GM19351 (cell line): ENCODE measurements around the gene GIMAP8.

Source experiments
- ATAC-seq: cut with Tn5 transposase; IDR thresholded peaks from one replicate; pipeline ENCODE4 v1.9.1; 2021; ENCODE audit warnings: mild to moderate bottlenecking, moderate library complexity; ENCODE audit not compliant: unreplicated experiment

GIMAP8 gene

GRCh38 chr7:150450491-150451001 lies at the start of gene GIMAP8:
Gene GIMAP8 (plus strand): TSS chr7:150450630. CDS start chr7:150466699, 16,069 bp downstream.
- peak; percentile 42 for ATAC-seq

DNA sequence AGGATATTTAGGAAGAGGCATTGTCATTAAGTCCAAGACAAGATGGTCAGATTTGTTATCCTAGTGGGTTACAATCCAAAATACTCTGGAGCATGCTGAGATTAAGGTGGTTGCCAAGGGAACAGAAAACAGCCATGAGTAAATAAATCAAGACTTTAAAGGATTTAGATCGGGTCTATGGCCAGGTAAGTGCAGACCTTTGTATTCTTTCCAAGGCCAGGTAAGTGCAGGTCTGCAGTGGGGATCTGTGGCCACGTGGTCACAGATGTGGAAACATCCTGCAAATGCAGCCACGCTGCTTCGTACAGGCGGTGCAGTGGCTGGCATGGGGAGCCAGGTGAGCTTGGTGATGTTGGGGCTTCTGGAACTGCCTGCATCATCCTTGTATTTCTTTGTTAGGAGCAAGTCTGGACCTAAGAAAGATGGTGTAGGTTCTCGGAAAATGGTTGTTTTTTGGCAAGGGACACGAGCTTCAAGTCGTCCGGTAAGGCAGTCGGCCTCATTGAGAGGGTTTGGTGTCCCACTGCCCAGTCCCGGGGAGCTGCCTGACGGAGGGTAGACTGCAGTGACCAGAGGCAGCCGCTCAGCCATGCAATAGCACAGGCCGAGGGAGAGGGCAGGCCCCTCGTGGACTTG lies 49.5 kb upstream of the GIMAP8 start:
- no peak for ATAC-seq

DNA sequence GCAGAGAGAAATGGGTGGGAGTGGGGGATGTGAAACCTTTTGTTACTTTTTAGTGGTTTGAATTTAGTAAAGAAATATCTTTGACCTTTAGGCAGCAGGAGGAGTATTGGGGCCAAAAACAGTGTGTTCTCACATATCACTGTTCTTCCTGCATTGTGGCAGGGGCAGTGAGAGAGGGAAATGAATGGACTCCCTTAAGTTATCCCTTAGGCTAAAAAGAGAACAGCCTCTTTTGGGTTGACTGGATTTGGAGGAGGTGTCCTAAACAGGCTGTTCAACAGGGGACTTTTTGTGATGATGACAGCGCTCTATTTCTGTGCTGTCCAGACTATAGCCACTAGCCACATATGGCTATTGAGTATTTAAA lies 49.0 kb upstream of the GIMAP8 start:
- peak; percentile 29 for ATAC-seq

DNA sequence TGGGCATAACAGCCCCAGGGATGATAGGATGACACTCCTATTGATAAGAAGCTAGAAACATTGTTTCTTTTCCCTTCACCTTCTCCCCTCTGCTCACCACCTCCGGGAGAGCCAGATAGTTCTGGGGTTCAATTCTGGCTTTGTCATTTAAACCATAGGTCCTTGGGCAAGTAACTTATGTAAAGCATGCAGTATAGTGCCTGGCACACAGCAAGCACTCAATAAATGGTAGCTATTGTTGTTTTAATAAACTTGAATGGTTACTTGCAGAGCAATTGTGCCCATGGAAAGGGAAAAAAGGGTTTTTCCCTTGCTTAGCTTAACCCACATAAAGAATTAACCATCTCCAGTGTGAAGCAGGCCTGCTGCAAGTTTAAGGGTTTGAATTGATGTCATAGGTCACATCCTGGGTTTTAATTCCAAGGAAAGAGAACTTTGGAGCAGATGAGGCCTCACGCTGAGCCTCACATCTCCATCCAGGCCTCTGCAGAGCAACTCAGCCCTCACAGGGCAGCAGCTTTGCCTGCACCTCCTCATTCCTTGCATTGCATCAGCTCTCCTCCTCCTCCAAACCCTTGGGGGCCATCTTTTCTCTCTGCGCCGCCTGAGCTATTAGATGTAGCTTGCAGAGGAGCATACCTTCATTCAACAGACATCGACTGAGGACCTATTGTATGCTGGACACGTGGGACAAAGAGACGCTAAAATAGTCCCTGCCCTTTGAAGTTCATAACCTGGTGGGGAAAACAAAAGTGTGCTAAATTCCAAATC lies 48.4 kb upstream of the GIMAP8 start:
- ATAC-seq, result no peak

DNA sequence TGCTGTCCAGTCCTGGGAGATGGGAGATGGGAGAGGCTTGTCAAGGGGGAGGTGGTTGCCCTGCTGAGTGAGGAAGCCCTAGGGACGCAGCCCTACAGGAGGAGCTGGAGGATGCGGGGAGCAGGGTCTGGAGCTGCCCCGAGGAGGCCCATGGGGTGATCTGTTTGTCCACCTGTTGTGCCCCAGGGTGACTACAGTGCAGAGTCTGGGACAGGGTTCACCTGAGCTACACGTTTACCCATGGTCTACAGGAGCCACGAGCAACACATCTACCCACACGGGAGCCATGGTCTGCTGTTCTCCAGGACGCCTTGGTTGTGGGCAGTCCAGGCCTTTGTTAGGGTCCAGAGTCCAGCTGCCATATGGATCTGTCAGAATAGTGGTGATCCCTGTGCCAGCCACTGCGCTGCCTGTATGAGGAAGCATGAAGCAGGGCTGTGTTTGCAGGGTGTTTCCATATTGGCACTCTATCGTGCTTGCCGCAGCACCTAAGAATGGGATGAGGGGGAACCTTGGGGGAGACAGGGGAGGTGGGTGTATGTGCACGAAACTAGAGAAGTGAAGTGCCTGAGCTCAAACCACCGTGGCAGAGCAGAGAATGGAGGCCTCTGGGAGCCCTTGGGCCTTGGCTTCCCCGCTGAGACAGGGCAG lies 47.6 kb upstream of the GIMAP8 start:
- ATAC-seq, result no peak

- no peak for ATAC-seq
These were observed 46.9 kb upstream of the GIMAP8 start for GRCh38 chr7:150403376-150404171.

DNA sequence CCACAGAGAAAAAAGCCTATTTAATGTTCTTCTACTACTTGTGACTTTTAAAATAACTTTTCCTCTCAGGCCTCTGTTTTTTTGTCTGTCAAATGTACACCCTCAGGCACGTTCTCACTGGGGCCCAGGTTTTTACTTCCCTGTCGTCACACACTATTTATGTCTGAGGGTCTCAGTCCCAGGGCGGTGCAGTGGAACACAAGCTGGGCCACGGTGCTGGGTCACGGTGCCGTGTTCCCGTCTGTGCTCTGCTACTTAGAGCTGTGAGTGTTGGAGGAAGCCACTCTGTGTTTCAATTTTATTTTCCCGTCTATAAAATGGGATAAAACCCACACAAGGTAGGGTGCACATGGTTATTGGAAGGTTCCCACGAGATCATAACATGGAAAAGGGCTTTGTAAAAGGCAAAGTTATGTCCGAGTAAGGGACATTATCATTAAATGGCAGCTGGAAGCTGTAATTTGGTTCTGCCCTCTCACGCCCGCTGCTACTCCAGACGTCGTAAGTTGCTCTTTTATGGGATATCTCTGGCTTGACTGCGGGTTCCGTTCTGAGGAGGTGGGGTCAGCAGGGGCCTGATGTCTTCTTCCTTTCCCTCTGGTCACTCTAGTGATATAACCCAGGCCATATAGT lies 46.1 kb upstream of the GIMAP8 start:
- ATAC-seq, result no peak

GRCh38 chr7:150404805-150405583 lies 45.4 kb upstream of the GIMAP8 start:
- ATAC-seq, result peak; percentile 47

GRCh38 chr7:150405584-150406311 lies 44.7 kb upstream of the GIMAP8 start:
- ATAC-seq, result no peak

DNA sequence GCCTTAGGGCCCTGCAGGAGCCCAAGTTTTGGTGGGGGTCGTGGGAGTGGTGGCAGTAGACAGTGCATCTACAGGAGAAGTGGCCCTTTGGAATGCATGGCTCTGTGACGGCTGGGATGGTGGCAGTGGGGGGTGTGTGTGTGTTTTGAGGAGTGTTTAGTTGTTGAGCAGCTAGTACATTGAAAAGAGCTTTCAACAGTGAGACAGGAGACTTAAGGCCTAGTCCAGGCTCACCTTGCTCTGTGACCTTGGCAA lies 44.2 kb upstream of the GIMAP8 start:
- ATAC-seq, result no peak

DNA sequence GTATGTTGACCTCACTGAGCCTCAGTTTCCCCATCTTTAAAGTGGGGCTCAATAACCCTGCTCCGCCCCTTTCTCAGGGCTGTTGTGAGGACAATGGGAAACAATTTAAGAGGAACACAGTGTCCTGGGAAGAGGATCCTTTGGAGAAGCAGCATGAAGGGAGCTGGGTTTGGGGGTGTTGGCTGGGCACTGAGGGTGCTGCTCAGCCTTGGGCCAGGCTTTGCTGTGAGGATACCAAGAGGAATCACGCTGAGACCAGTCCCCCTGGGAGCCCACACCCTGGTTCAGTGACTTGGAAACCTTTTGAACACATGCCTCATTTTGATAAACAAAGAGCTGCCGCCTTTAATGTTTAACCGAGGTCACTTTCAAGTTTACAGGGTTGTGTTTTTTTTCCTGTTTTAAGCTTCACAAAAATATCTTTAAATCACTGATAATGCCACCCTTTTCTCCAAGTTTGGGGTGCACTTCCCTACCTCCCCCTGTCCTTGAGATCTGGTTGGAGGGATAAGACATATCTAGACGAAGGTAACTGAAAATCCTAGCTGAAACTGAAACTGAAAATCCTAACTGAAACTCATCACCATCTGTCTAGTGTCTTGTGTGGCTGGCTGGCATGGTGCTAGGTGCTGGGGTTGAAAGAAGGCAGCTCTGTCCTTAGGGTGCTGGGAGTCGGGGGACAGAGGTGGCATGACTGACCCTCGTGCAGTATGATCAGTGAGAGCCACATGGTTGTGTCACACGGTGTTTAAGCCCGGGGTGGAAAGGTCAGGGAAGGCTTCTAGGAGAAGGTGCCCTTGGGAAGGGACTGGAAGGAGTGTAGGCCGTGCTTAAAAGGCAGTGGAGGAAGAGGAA lies 43.6 kb upstream of the GIMAP8 start:
- ATAC-seq, result peak; percentile 53

DNA sequence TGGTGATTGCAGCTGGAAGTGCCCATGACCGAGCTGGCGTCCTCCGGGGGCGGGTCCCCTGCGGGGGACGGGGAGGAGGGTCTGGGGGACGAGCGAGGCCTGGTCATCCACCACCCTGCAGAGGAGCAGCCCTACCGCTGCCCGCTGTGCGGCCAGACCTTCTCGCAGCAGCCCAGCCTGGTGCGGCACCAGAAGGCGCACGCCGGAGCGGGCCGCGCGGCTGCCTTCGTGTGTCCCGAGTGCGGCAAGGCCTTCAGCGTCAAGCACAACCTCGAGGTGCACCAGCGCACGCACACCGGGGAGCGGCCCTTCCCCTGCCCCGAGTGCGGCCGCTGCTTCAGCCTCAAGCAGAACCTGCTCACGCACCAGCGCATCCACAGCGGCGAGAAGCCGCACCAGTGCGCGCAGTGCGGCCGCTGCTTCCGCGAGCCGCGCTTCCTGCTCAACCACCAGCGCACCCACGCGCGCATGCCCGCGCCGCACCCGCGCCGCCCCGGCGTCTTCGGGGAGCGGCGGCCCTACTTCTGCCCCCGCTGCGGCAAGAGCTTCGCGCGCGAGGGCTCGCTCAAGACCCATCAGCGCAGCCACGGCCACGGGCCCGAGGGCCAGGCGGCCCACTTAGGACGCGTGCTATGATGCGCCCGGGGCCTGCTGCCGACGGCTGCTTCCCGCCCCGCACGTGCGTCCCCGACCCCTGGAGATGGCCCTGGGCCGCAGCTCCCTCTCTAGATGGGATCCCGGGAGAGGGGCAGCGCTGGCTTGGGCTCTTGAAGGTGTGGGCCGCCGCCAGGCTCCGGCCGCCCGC lies 42.6 kb upstream of the GIMAP8 start:
- no peak for ATAC-seq

DNA sequence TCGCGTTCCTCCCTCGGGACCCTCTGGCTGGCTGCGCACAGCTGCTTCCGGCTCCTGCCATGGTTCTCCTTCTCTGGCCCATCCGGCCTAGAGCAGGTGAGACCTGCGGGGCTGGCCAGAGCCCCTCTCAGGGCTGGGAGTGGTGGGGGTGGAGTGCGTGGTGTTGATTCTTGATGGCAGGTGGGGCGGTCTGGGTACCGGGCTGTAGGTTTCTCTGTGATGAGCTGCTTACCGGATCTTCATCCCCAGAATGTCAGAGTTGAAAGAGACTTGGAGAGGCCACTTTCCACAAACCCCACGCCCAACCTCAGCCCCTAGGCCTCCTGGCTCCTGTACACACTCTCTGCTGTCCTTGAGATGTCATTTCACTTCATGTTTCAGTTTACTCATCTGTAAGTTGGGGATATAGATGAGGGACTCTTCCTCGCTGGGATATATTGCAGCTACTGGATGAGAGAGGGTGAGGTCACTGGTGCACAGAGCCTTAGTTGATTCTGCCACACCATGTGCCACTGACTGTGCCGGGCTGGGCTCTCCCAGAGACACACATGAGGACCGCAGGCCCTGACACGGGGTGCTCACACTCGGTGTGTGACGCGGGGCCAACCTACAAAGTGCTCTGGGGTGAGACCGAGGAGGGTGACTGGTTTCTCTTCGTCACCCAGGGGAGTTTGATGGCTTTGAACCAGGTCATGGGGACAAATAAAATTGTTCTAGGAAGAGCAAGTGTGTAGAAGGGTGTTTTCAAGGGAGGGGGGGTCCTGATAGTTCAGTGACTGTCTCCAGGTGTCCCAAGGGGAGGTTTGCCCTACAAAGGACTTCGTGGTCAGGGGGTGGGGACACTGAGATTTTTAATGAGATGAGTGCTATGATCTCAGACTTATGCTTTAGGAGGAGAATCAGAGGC lies 41.8 kb upstream of the GIMAP8 start:
- ATAC-seq, result no peak

GRCh38 chr7:150409300-150410030 lies 41.0 kb upstream of the GIMAP8 start:
- no peak for ATAC-seq

GRCh38 chr7:150410131-150410530 lies 40.3 kb upstream of the GIMAP8 start:
- no peak for ATAC-seq
